OCI-LY7 (cell line): Measurements from ENCODE around the gene KIR3DL2. TPM values are rescaled to one million over a fixed set of nuclear protein-coding genes. Genes with fewer than 3 reads are reported as not detected.
"Not testable (repeated sequence)": the region's sequence is repeated elsewhere in the genome, so short reads cannot be mapped to it uniquely, and the experiment has no call there.

Experiments used
- BruUV-seq: library from RNA; stranded (reverse); fragments of 400-500 nt; replicated peaks from 2 replicates; lab custom pipeline; 2021; lab: Mats Ljungman, UMichigan
- CTCF ChIA-PET: fragments of 300-600 bp; sonication (Branson Sonifier 250); formaldehyde crosslinking; loops from one replicate; lab custom pipeline; 2022; ENCODE audit warnings: antibody characterized with exemption; ENCODE audit not compliant: unreplicated experiment; lab: Charles Lee
- POLR2A ChIA-PET: fragments of 300-600 bp; sonication (Branson Sonifier 250); formaldehyde crosslinking; loops from one replicate; lab custom pipeline; 2022; ENCODE audit warnings: antibody characterized with exemption; lab: Charles Lee
- DNase-seq: peaks from one replicate; pipeline ENCODE4 v3.0.0-alpha.2; 2015; ENCODE audit warnings: low spot score
- H2AFZ ChIP-seq: fragments of 200-600 bp; sonication (generic), shearing (Covaris generic); 2 replicates; pipeline ENCODE4 v1.6.1; 2014; ENCODE audit warnings: mild to moderate bottlenecking, antibody characterized with exemption, low read length, moderate library complexity
- H3K27ac ChIP-seq: fragments of 200-600 bp; sonication (generic); 2 replicates; pipeline ENCODE4 v1.5.1; 2014; ENCODE audit warnings: mixed run types, low read depth, mild to moderate bottlenecking, moderate library complexity, low read length, inconsistent platforms; ENCODE audit not compliant: poor library complexity, severe bottlenecking
- H3K36me3 ChIP-seq: fragments of 200-600 bp; sonication (generic); 2 replicates; pipeline ENCODE4 v1.6.1; 2014; ENCODE audit warnings: mild to moderate bottlenecking, antibody characterized with exemption, low read length, moderate library complexity, mixed read lengths; ENCODE audit not compliant: insufficient read depth
- H3K4me1 ChIP-seq: fragments of 200-600 bp; sonication (generic); 2 replicates; pipeline ENCODE4 v1.5.1; 2014; ENCODE audit warnings: mild to moderate bottlenecking, low read length; ENCODE audit not compliant: insufficient read depth, poor library complexity, severe bottlenecking
- H3K4me2 ChIP-seq: fragments of 200-600 bp; sonication (generic); 2 replicates; pipeline ENCODE4 v1.6.1; 2014; ENCODE audit warnings: mild to moderate bottlenecking, low read length
- H3K4me3 ChIP-seq: fragments of 200-600 bp; sonication (generic); 2 replicates; pipeline ENCODE4 v1.5.1; 2014; ENCODE audit warnings: mild to moderate bottlenecking, low read depth, low read length; ENCODE audit not compliant: poor library complexity, severe bottlenecking
- H3K79me2 ChIP-seq: fragments of 200-600 bp; sonication (generic); 2 replicates; pipeline ENCODE4 v1.6.1; 2016; ENCODE audit warnings: low read depth, mild to moderate bottlenecking, low read length, moderate library complexity, mixed read lengths; ENCODE audit not compliant: insufficient read depth
- H3K9me2 ChIP-seq: fragments of 200-600 bp; sonication (generic); 2 replicates; pipeline ENCODE4 v1.6.1; 2016; ENCODE audit warnings: mild to moderate bottlenecking, low read length, mixed read lengths; ENCODE audit not compliant: insufficient read depth
- H3K9me3 ChIP-seq: fragments of 200-600 bp; sonication (generic); 2 replicates; pipeline ENCODE4 v1.6.1; 2014; ENCODE audit warnings: mild to moderate bottlenecking, mixed run types, low read length, mixed read lengths
- H4K20me1 ChIP-seq: fragments of 200-600 bp; sonication (generic); 2 replicates; pipeline ENCODE4 v1.6.1; 2014; ENCODE audit warnings: mild to moderate bottlenecking, antibody characterized with exemption, low read length, moderate library complexity, mixed read lengths; ENCODE audit not compliant: insufficient read depth
- CTCF ChIP-seq: fragments of 200-600 bp; sonication (generic); conservative IDR thresholded peaks from 2 replicates; pipeline ENCODE4 v1.5.1; 2014; ENCODE audit warnings: mild to moderate bottlenecking, antibody characterized with exemption, low read length, moderate library complexity, mixed read lengths
- EZH2phosphoT487 ChIP-seq: fragments of 200-600 bp; sonication (generic); IDR thresholded peaks from 2 replicates; pipeline ENCODE4 v1.6.1; 2018; ENCODE audit warnings: low read depth, borderline replicate concordance, mild to moderate bottlenecking, mixed run types, antibody characterized with exemption, low read length, moderate library complexity, mixed read lengths
- intact Hi-C: fragments of 100-400 bp; cut with micrococcal nuclease; formaldehyde crosslinking; loops from one replicate; pipeline ENCODE4 v1.10.0; 2022; ENCODE audit not compliant: unreplicated experiment
- total RNA-seq, 2 experiments: library from RNA; depleted of rRNA in 1 of 2; stranded (reverse); fragments of >200 nt in 1 of 2; shearing (Covaris generic) in 1 of 2; gene quantifications; 2 replicates each; pipeline ENCODE4 v1.2.3, GENCODE V29; 2014 to 2022

KIR3DL2 gene
- total RNA-seq, 2 experiments from 2014 or later = not detected

GRCh38 chr19:54832496-54832895 is 17.7 kb upstream of the KIR3DL2 start, which contains the start of gene KIR2DS4:
Gene KIR2DS4, plus strand, starts transcription at chr19:54832676.
- DNase-seq, H3K27ac ChIP-seq, H3K9me3 ChIP-seq, H4K20me1 ChIP-seq, CTCF ChIA-PET, H3K79me2 ChIP-seq, H3K36me3 ChIP-seq, H3K4me2 ChIP-seq, H2AFZ ChIP-seq, intact Hi-C loops, POLR2A ChIA-PET, H3K4me3 ChIP-seq, H3K4me1 ChIP-seq, BruUV-seq, H3K9me2 ChIP-seq: not testable (repeated sequence)

- H3K4me1 ChIP-seq, DNase-seq, H3K36me3 ChIP-seq, BruUV-seq, CTCF ChIA-PET, H2AFZ ChIP-seq, H3K4me2 ChIP-seq, H3K9me3 ChIP-seq, H3K9me2 ChIP-seq, H3K27ac ChIP-seq, H3K4me3 ChIP-seq, POLR2A ChIA-PET, H4K20me1 ChIP-seq, intact Hi-C loops, H3K79me2 ChIP-seq: not testable (repeated sequence)
These were observed 15.1 kb upstream of the KIR3DL2 start for GRCh38 chr19:54835126-54835525.

- intact Hi-C loops, H4K20me1 ChIP-seq, DNase-seq, H3K4me3 ChIP-seq, BruUV-seq, H3K9me2 ChIP-seq, CTCF ChIA-PET, H3K4me2 ChIP-seq, H3K79me2 ChIP-seq, H3K4me1 ChIP-seq, H2AFZ ChIP-seq, H3K27ac ChIP-seq, POLR2A ChIA-PET, H3K36me3 ChIP-seq, H3K9me3 ChIP-seq: not testable (repeated sequence)
These were observed 12.7 kb upstream of the KIR3DL2 start for GRCh38 chr19:54837522-54837921.

- H3K9me3 ChIP-seq, H3K79me2 ChIP-seq, H3K27ac ChIP-seq, H3K36me3 ChIP-seq, H3K4me2 ChIP-seq, CTCF ChIA-PET, POLR2A ChIA-PET, H2AFZ ChIP-seq, intact Hi-C loops, H4K20me1 ChIP-seq, H3K4me3 ChIP-seq, BruUV-seq, H3K4me1 ChIP-seq, H3K9me2 ChIP-seq, DNase-seq: not testable (repeated sequence)
These were observed 7.1 kb upstream of the KIR3DL2 start for GRCh38 chr19:54843171-54843570.

- CTCF ChIA-PET = no interaction called here
- H3K9me2 ChIP-seq = no peaks in the 10 kb centered on the region
- no peak overlapping the region for H3K4me2 ChIP-seq
- H3K79me2 ChIP-seq = no peaks in the 10 kb centered on the region
- H3K9me3 ChIP-seq = no peaks in the 10 kb centered on the region
- no peak for DNase-seq
- H3K27ac ChIP-seq = no peak overlapping the region
- intact Hi-C loops = no loop called here
- POLR2A ChIA-PET = no interaction called here
- H3K4me1 ChIP-seq = no peaks in the 10 kb centered on the region
- TF ChIP-seq EZH2phosphoT487 (no peak), CTCF (no peak)
- H3K4me3 ChIP-seq = no peak overlapping the region
- no peak overlapping the region for H2AFZ ChIP-seq
- BruUV-seq = no TSS peak
- no peaks in the 10 kb centered on the region for H3K36me3 ChIP-seq
- H4K20me1 ChIP-seq = no peaks in the 10 kb centered on the region
These were observed 687 bp downstream of the KIR3DL2 start for GRCh38 chr19:54850930-54851329.
